NCI-H82 treated with DMSO at 0.1 percent for 48 hours (cell line): Measurements from ENCODE around the gene CHKA.
A peak's percentile ranks its signal among the peaks of the same experiment; 100 is the strongest.
"Not testable (repeated sequence)": the region's sequence is repeated elsewhere in the genome, so short reads cannot be mapped to it uniquely, and the experiment has no call there.

Experiments used
- DNase-seq: peaks from one replicate; lab custom pipeline; 2025; ENCODE audit not compliant: unreplicated experiment; lab: John Stamatoyannopoulos, UW

Gene CHKA

DNA sequence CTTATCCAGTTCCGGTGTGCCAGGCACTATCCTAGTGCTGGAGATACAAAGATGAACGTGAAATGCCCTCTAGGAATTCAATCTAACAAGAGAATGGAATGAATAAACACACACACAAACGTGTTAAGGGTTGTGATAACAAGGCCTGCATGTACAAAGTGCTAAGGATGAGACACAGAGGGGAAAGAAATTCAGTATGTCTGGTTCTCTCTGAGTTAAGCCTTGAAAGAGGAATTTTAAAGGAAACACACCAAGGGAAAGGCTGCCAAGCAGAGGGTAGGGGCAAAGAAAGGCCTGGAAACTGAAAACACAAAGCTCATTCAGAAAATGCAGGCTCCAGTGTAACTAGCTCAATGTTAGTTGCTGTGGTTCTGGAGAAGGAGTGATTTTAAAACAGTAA is 4.2 kb downstream of the CHKA start:
- DNase-seq = no peak

GRCh38 chr11:68116126-68116525 is 5.1 kb downstream of the CHKA start:
- no peak for DNase-seq

DNA sequence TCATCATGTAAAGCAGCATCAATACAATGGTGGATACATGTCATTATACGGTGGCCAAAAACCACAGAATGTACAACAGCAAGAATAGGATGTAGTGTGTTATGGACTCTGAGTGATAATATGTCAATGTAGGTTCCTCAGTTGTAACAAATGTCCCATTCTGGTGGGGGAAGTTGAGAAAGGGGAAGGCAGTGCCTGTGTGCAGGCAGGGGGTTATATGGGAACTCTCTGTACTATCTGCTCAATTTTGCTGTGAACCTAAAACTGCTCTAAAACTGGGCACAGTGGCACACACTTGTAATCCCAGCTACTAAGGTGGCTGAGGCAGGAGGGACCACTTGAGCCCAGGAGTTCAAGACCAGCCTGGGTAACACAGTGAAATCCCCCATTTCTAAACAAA is 5.9 kb downstream of the CHKA start:
- no peak for DNase-seq

DNA sequence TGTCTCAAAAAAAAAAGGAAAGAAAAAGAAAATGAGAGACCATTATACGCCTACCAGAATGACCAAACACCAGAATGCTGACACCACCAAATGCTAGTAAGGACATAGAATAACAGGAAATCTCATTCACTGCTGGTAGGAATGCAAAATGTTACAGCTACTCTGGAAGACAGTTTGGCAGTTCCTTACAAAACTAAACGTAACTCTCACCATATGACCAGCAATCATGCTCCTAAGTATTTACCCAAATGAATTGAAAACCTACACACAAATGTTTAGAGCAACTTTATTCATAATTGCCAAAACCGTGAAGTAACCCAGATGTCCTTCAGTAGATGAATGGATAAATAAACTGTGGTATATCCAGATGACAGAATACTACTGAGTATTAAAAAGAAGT is 7.2 kb downstream of the CHKA start:
- no peak for DNase-seq

GRCh38 chr11:68107689-68108088 is 13.5 kb downstream of the CHKA start:
- DNase-seq = no peak

GRCh38 chr11:68106165-68106940 is 14.8 kb downstream of the CHKA start:
- DNase-seq = no peak

GRCh38 chr11:68099474-68100405 is 21.4 kb downstream of the CHKA start:
- DNase-seq = no peak

- no peak for DNase-seq
Observed at GRCh38 chr11:68099057-68099456, 22.1 kb downstream of the CHKA start.

GRCh38 chr11:68096962-68097361 is 24.2 kb downstream of the CHKA start:
- peak; percentile 68 for DNase-seq

- DNase-seq = no peak
Observed at GRCh38 chr11:68093565-68093964, 27.6 kb downstream of the CHKA start.

DNA sequence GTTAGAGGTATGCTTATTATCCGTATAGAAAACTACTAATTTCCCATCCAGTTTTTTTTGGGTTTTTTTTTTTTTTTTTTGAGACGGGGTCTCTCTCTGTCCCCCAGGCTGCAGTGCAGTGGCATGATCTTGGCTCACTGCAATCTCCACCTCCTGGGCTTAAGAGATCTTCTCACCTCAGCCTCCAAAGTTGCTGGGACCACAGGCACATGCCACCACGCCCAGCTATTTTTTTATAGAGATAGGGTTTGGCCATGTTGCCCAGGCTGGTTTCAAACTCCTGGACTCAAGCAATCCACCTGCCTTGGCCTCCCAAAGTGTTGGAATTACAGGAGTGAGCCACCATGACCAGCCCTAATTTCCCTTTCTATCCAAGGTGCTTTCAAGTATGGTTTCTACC is 28.2 kb downstream of the CHKA start:
- not testable (repeated sequence) for DNase-seq

- DNase-seq = no peak
Observed at GRCh38 chr11:68092411-68092810, 28.8 kb downstream of the CHKA start.

- no peak for DNase-seq
Observed at GRCh38 chr11:68090706-68091105, 30.5 kb downstream of the CHKA start.

GRCh38 chr11:68090287-68090686 is 30.9 kb downstream of the CHKA start:
- no peak for DNase-seq

DNA sequence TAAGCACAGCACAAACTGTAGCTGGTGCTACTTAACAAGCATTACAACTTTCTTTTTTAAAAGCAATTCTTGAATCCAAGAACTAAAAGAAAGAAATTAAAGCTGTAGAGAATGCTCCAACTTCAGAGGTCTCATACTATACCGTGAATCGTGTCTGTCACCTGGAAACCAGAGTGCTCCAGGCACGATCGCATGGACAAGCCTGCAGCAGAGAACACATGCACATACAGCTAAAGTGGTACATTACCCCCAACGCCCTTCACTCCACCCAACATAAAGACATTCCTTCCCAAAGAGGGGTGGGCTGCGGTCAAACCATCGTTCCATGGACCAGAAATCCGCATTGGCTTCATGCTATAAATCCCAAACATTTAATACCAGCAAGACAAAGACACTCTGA is 31.5 kb downstream of the CHKA start:
- no peak for DNase-seq

- DNase-seq = no peak
Observed at GRCh38 chr11:68083517-68083916, 37.7 kb downstream of the CHKA start.

DNA sequence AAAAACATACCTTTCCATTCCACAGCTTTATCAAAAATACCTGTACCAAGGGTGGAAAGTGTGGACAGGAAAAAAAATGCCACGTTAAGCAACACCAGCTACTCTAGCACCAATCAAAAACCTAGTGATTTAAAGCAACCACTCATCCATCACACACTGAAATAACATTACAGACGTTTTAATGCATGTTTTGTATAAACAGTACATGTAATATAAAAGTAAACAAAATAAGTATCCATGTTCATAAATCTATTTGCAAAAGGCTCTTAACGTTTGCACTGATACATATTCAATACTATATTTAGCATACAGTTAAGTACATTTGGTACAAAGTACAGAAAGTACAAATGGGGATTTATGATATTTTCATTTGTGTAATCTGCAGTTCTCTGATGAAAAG is 38.7 kb downstream of the CHKA start:
- DNase-seq = no peak

GRCh38 chr11:68081691-68082090 is 39.5 kb downstream of the CHKA start:
- no peak for DNase-seq

- DNase-seq = no peak
Observed at GRCh38 chr11:68080860-68081259, 40.3 kb downstream of the CHKA start.

GRCh38 chr11:68077617-68078582 is 43.3 kb downstream of the CHKA start:
- DNase-seq = no peak
